Type B pancreatic cell (in vitro differentiated cells): ENCODE results near the gene KITLG. TPM values are rescaled to one million over a fixed set of nuclear protein-coding genes. Genes with fewer than 3 reads are reported as not detected.
"Not testable (repeated sequence)": the region's sequence is repeated elsewhere in the genome, so short reads cannot be mapped to it uniquely, and the experiment has no call there.

ENCODE experiments used
- DNase-seq: peaks from one replicate; pipeline ENCODE4 v3.0.0; 2021; ENCODE audit warnings: mixed read lengths; ENCODE audit not compliant: unreplicated experiment; ENCODE audit errors: extremely low spot score
- H3K27ac Mint-ChIP-seq: 2 replicates; pipeline ENCODE4 v1.8.0; 2021; ENCODE audit warnings: mild to moderate bottlenecking, mixed read lengths
- H3K27me3 Mint-ChIP-seq: 2 replicates; pipeline ENCODE4 v1.8.0; 2021; ENCODE audit warnings: mixed read lengths
- H3K36me3 Mint-ChIP-seq: 2 replicates; pipeline ENCODE4 v1.8.0; 2021; ENCODE audit warnings: mixed read lengths
- H3K4me1 Mint-ChIP-seq: one replicate; pipeline ENCODE4 v1.8.0; 2021; ENCODE audit warnings: mixed read lengths; ENCODE audit not compliant: unreplicated experiment
- H3K4me3 Mint-ChIP-seq: 2 replicates; pipeline ENCODE4 v1.8.0; 2021; ENCODE audit warnings: mild to moderate bottlenecking, mixed read lengths
- H3K9me3 Mint-ChIP-seq: 2 replicates; pipeline ENCODE4 v1.8.0; 2021; ENCODE audit warnings: mixed read lengths
- total RNA-seq: library from RNA; stranded (reverse); gene quantifications from 2 replicates; pipeline ENCODE4 v1.2.1, GENCODE V29; 2021; ENCODE audit warnings: low replicate concordance
- TF ChIP-seq, protein P1 (sequence below): fragments of 200-600 bp; sonication (generic); conservative IDR thresholded peaks from 2 replicates; pipeline ENCODE4 v1.5.0; 2021; ENCODE audit warnings: antibody characterized with exemption, mild to moderate bottlenecking

The KITLG gene
- total RNA-seq, 1 donor from 2014 or later, result 35.6 TPM

DNA sequence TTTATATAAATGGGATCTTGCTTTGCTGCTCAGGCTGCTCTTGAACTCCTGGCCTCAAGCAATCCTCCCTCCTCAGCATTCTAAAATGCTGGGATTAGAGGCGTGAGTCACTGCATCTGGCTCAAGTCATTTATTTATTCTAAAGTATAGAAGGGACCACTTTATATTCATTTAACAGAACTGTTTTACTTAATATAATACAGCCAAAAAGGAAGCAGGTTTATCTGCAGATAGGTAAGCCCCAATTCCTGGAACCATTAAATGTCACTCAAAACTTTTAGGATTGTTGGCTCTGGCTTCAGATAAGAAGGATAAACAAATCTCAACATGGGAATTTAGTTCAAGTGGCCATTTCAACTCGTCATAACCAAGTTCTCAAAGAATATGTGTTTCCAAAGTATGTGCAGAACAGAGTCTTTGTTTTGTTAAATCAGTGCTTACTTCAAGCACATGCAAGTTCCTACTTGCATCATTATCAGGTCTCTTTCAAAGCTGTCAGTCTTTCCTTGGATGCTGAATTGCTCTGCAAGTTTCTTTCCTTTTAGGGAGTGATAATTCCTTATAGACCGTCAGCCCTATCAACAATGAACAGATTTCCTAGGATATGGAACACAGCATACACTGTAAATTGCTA is 60.4 kb downstream of the KITLG start:
- no peaks in the 10 kb centered on the region for H3K27me3 Mint-ChIP-seq
- no peak for DNase-seq
- H3K4me1 Mint-ChIP-seq, result no peaks in the 10 kb centered on the region
- TF ChIP-seq, protein P1, sequence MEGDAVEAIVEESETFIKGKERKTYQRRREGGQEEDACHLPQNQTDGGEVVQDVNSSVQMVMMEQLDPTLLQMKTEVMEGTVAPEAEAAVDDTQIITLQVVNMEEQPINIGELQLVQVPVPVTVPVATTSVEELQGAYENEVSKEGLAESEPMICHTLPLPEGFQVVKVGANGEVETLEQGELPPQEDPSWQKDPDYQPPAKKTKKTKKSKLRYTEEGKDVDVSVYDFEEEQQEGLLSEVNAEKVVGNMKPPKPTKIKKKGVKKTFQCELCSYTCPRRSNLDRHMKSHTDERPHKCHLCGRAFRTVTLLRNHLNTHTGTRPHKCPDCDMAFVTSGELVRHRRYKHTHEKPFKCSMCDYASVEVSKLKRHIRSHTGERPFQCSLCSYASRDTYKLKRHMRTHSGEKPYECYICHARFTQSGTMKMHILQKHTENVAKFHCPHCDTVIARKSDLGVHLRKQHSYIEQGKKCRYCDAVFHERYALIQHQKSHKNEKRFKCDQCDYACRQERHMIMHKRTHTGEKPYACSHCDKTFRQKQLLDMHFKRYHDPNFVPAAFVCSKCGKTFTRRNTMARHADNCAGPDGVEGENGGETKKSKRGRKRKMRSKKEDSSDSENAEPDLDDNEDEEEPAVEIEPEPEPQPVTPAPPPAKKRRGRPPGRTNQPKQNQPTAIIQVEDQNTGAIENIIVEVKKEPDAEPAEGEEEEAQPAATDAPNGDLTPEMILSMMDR, result no peak
- H3K9me3 Mint-ChIP-seq, result no peaks in the 10 kb centered on the region
- H3K27ac Mint-ChIP-seq, result peak overlapping the region; percentile 31
- H3K4me3 Mint-ChIP-seq, result no peak overlapping the region
- peaks cover 2% of the 10 kb centered on the region for H3K36me3 Mint-ChIP-seq

DNA sequence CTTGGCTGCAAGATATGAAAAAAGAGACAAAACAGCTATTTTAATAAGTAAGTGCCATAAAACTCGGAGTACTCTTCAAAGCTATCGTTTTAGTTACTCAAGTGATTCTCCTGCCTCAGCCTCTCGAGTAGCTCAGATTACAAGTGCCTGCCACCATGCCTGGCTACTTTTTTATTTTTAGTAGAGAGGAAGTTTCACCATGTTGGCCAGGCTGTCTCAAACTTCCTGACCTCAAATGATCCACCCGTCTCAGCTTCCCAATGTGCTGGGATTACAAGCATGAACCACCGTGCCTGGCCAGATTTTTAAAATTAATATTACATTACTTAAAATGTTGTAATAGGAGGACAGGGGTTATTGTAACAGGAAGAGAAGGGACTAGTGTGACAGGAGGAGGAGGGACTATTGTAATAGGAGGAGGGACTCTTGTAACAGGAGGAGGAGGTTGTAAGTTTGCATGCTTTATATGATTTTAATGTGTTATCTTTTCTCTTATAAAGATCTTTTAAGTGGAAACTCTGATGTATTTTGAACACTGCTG is 61.3 kb downstream of the KITLG start:
- no peaks in the 10 kb centered on the region for H3K36me3 Mint-ChIP-seq
- no peaks in the 10 kb centered on the region for H3K4me1 Mint-ChIP-seq
- DNase-seq, result no peak
- H3K27ac Mint-ChIP-seq, result no peak overlapping the region
- H3K27me3 Mint-ChIP-seq, result no peaks in the 10 kb centered on the region
- TF ChIP-seq, protein P1, result no peak
- H3K4me3 Mint-ChIP-seq, result no peak overlapping the region
- no peaks in the 10 kb centered on the region for H3K9me3 Mint-ChIP-seq

DNA sequence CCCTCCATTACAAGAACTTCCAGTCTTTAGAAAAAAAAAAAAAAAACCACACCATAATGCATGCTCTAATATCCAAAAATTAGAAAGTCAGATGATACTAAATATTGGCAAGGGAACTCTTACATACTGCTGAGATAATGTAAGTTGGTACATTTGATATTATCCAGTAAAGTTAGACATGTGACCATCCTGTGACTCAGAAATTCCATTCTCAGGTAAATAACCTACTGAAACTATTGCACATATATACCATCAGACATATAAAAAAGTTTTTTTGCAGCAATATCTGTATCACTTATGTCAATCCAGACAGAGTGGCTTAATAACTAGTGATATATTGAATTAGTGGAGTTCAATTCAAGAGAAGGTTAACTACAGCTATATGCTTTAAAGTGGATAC is 63.5 kb downstream of the KITLG start:
- peaks cover 4% of the 10 kb centered on the region for H3K36me3 Mint-ChIP-seq
- H3K27ac Mint-ChIP-seq, result no peak overlapping the region
- H3K4me3 Mint-ChIP-seq, result no peak overlapping the region
- TF ChIP-seq, protein P1, result no peak
- H3K4me1 Mint-ChIP-seq, result no peaks in the 10 kb centered on the region
- no peaks in the 10 kb centered on the region for H3K27me3 Mint-ChIP-seq
- H3K9me3 Mint-ChIP-seq, result no peaks in the 10 kb centered on the region
- no peak for DNase-seq

DNA sequence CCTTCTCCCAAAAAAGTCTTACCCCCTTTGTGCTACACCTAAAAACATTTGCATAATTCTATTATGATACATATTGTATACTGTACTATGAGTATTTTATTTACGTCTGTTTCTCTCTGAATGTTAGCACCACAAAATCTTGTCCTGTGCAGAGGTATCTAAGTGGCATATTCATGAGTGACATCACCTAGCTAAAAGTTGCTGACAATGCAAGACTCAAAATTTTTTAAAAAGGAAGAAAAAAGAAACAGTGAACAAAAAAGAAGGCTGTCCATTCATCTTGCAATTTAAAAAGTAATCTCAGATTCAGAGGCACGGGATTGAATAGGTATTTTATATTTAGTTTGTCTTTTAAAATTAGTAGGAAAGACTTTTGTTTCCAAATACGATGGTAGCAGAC is 69.4 kb downstream of the KITLG start:
- TF ChIP-seq, protein P1, result no peak
- H3K36me3 Mint-ChIP-seq, result peaks cover 6% of the 10 kb centered on the region
- no peak overlapping the region for H3K4me3 Mint-ChIP-seq
- H3K27me3 Mint-ChIP-seq, result no peaks in the 10 kb centered on the region
- H3K9me3 Mint-ChIP-seq, result no peaks in the 10 kb centered on the region
- no peak for DNase-seq
- no peak overlapping the region for H3K27ac Mint-ChIP-seq
- no peaks in the 10 kb centered on the region for H3K4me1 Mint-ChIP-seq

DNA sequence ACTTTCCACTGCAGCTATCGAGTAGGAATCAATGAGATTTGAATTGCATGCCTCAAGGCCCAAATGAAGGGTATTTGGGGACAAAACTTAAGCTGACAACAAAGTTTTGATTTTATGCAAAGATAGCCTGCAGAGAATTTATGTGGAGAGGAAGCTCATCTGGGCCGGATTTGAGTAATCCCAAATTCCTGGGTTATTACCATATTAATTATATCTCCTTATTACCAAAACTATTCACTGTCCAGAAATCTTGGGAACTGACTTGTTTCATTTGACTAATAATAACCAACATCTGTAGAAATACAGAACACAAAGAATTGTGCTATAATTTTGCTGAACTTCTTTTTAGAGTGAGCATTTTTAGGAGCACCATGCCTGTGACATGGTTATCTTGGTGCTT is 70.4 kb downstream of the KITLG start:
- H3K27me3 Mint-ChIP-seq, result no peaks in the 10 kb centered on the region
- H3K4me3 Mint-ChIP-seq, result no peak overlapping the region
- no peak overlapping the region for H3K27ac Mint-ChIP-seq
- DNase-seq, result no peak
- peaks cover 12% of the 10 kb centered on the region for H3K36me3 Mint-ChIP-seq
- H3K9me3 Mint-ChIP-seq, result no peaks in the 10 kb centered on the region
- TF ChIP-seq, protein P1, result no peak
- H3K4me1 Mint-ChIP-seq, result no peaks in the 10 kb centered on the region

DNA sequence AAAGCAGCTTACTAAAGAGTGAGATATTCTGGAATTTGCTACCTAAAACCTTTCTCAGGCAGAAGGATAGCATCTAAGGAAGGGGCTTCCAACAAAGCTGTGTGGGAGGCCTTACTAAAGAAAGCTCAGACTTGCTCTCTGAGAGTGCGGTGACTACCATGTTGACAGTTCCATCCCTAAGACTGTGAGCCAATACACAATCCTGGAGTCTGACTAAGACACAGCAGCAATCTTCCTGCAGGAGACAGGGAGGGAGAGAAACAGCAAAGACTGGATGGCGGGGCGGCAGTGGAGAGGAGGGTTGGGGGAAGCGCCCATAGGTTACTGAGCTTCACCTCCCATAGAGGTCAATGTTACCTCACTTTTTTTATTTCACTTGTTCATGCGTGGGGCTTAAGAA is 70.9 kb downstream of the KITLG start:
- TF ChIP-seq, protein P1, result no peak
- H3K4me1 Mint-ChIP-seq, result no peaks in the 10 kb centered on the region
- no peaks in the 10 kb centered on the region for H3K9me3 Mint-ChIP-seq
- no peaks in the 10 kb centered on the region for H3K27me3 Mint-ChIP-seq
- peaks cover 14% of the 10 kb centered on the region for H3K36me3 Mint-ChIP-seq
- no peak overlapping the region for H3K4me3 Mint-ChIP-seq
- DNase-seq, result no peak
- no peak overlapping the region for H3K27ac Mint-ChIP-seq

DNA sequence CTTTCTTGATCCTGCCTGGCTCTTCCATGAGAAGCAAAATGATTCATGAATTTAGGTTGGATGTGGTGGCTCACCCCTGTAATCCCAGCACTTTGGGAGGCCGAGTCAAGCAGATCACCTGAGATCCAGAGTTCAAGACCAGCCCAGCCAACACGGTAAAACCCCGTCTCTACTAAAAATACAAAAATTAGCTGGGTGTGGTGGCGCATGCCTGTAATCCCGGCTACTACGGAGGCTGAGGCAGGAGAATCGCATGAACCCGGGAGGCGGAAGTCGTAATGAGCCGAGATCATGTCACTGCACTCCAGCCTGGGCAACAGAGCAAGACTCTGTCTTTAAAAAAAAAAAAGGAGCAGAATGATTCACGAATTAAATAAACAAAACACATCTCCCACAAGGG is 72.4 kb downstream of the KITLG start:
- H3K4me3 Mint-ChIP-seq, DNase-seq, H3K27ac Mint-ChIP-seq, H3K9me3 Mint-ChIP-seq, H3K4me1 Mint-ChIP-seq, H3K27me3 Mint-ChIP-seq: not testable (repeated sequence)
- peaks cover 18% of the 10 kb centered on the region for H3K36me3 Mint-ChIP-seq
